Caco-2 (cell line): ENCODE results near the gene SPATA7. TPM values are rescaled to one million over a fixed set of nuclear protein-coding genes. Genes with fewer than 3 reads are reported as not detected.

Experiments
- BruUV-seq: library from RNA; stranded (reverse); fragments of 400-500 nt; replicated peaks from 2 replicates; lab custom pipeline; 2021; lab: Mats Ljungman, UMichigan
- CTCF ChIA-PET: fragments of 300-600 bp; sonication (Branson Sonifier 250); formaldehyde crosslinking; loops from one replicate; lab custom pipeline; 2022; ENCODE audit warnings: antibody characterized with exemption; lab: Charles Lee
- POLR2A ChIA-PET: fragments of 300-600 bp; sonication (Branson Sonifier 250); formaldehyde crosslinking; loops from one replicate; lab custom pipeline; 2022; ENCODE audit warnings: antibody characterized with exemption; lab: Charles Lee
- DNase-seq, 2 experiments: peaks; one replicate each; pipeline versions ENCODE4 v3.0.0 to v3.0.0-alpha.2; 2020 to 2022
- H3K27me3 ChIP-seq: replicated peaks from 2 replicates; pipeline ENCODE4 v1.6.0; 2011; ENCODE audit warnings: low read length; ENCODE audit not compliant: control insufficient read depth, insufficient read depth
- H3K36me3 ChIP-seq: 2 replicates; pipeline ENCODE4 v1.5.1; 2011; ENCODE audit warnings: low read length; ENCODE audit not compliant: control insufficient read depth, insufficient read depth
- H3K4me1 ChIP-seq: fragments of 250-450 bp; sonication (Bioruptor Pico); 2 replicates; pipeline ENCODE4 v1.5.1; 2020; ENCODE audit warnings: mild to moderate bottlenecking
- H3K4me3 ChIP-seq: 2 replicates; pipeline ENCODE4 v1.5.1; 2011; ENCODE audit warnings: low read depth, mild to moderate bottlenecking, control low read depth, low read length
- H3K9me3 ChIP-seq: fragments of 250-450 bp; sonication (Bioruptor Pico); 2 replicates; pipeline ENCODE4 v1.5.1; 2020; ENCODE audit warnings: mild to moderate bottlenecking, moderate library complexity
- H3K27ac Mint-ChIP-seq: one replicate; pipeline ENCODE4 v1.8.0; 2022; ENCODE audit warnings: mixed read lengths; ENCODE audit not compliant: unreplicated experiment
- H3K27me3 Mint-ChIP-seq: one replicate; pipeline ENCODE4 v1.8.0; 2022; ENCODE audit warnings: mixed read lengths; ENCODE audit not compliant: insufficient read depth, unreplicated experiment
- H3K36me3 Mint-ChIP-seq: one replicate; pipeline ENCODE4 v1.8.0; 2022; ENCODE audit warnings: mild to moderate bottlenecking, mixed read lengths; ENCODE audit not compliant: insufficient read depth, unreplicated experiment
- H3K4me1 Mint-ChIP-seq: one replicate; pipeline ENCODE4 v1.8.0; 2022; ENCODE audit warnings: low read depth, mixed read lengths; ENCODE audit not compliant: unreplicated experiment
- H3K4me3 Mint-ChIP-seq: one replicate; pipeline ENCODE4 v1.8.0; 2022; ENCODE audit warnings: mild to moderate bottlenecking, moderate library complexity, mixed read lengths; ENCODE audit not compliant: unreplicated experiment
- H3K9me3 Mint-ChIP-seq: one replicate; pipeline ENCODE4 v1.8.0; 2022; ENCODE audit warnings: mixed read lengths; ENCODE audit not compliant: unreplicated experiment
- CTCF ChIP-seq, 2 experiments: fragments of 200-600 bp in 1 of 2; IDR thresholded peaks; 1 replicate in 1 of 2; 2 replicates in 1 of 2; pipeline versions ENCODE4 v1.5.1 to v1.8.0; 2011 to 2022; ENCODE audit warnings: antibody characterized with exemption in 1 of 2, control low read depth in 1 of 2, inconsistent platforms in 1 of 2, low read depth in 1 of 2, low read length in 1 of 2, mild to moderate bottlenecking in 1 of 2, moderate library complexity in 1 of 2; ENCODE audit not compliant: insufficient read depth in 1 of 2, severe bottlenecking in 1 of 2, unreplicated experiment in 1 of 2
- intact Hi-C: fragments of 100-400 bp; cut with micrococcal nuclease; formaldehyde crosslinking; loops from one replicate; pipeline ENCODE4 v1.10.0; 2022; ENCODE audit not compliant: unreplicated experiment
- total RNA-seq: library from RNA; stranded (reverse); gene quantifications from 2 replicates; pipeline ENCODE4 v1.2.3, GENCODE V29; 2022

The SPATA7 gene
- total RNA-seq, 1 experiment from 2014 or later, result 8.7 TPM

- intact Hi-C loops, result no loop called here
- H3K27me3 ChIP-seq, result no peaks in the 10 kb centered on the region
- no peaks in the 10 kb centered on the region for H3K4me1 ChIP-seq
- H3K27ac Mint-ChIP-seq, result no peak overlapping the region
- no peak overlapping the region for H3K4me3 Mint-ChIP-seq
- peaks cover 8% of the 10 kb centered on the region for H3K36me3 Mint-ChIP-seq
- H3K27me3 Mint-ChIP-seq, result no peaks in the 10 kb centered on the region
- DNase-seq, result peak in 1 of 2 experiments; percentile 42
- peaks cover 15% of the 10 kb centered on the region for H3K9me3 Mint-ChIP-seq
- peak in 1 of 2 experiments; percentile 11 for TF ChIP-seq CTCF (IDR thresholded peaks at IDR 0.05; ENCODE audit: insufficient read depth in 1 of 2, low read depth in 1 of 2, low read length in 1 of 2, severe bottlenecking in 1 of 2, unreplicated experiment in 1 of 2)
- no peaks in the 10 kb centered on the region for H3K4me1 Mint-ChIP-seq
- H3K4me3 ChIP-seq, result no peak overlapping the region
- CTCF ChIA-PET, result interaction anchor here (1.1 kb wide), 1 partner anchor 107 kb away, joined by 3 read pairs; no protein-coding TSS in a partner anchor
- no peaks in the 10 kb centered on the region for H3K36me3 ChIP-seq
- POLR2A ChIA-PET, result no interaction called here
- BruUV-seq, result no TSS peak
- no peaks in the 10 kb centered on the region for H3K9me3 ChIP-seq
Measured at GRCh38 chr14:88452231-88452630, 66.8 kb downstream of the SPATA7 start.

- no peak for DNase-seq
- H3K4me3 ChIP-seq, result no peak overlapping the region
- no peaks in the 10 kb centered on the region for H3K9me3 ChIP-seq
- no peaks in the 10 kb centered on the region for H3K4me1 ChIP-seq
- no peak overlapping the region for H3K27ac Mint-ChIP-seq
- no peaks in the 10 kb centered on the region for H3K4me1 Mint-ChIP-seq
- no peaks in the 10 kb centered on the region for H3K27me3 ChIP-seq
- peaks cover 18% of the 10 kb centered on the region for H3K9me3 Mint-ChIP-seq
- no peak overlapping the region for H3K4me3 Mint-ChIP-seq
- H3K36me3 ChIP-seq, result no peaks in the 10 kb centered on the region
- intact Hi-C loops, result no loop called here
- no peak for TF ChIP-seq CTCF (IDR thresholded peaks at IDR 0.05; ENCODE audit: insufficient read depth in 1 of 2, low read depth in 1 of 2, low read length in 1 of 2, severe bottlenecking in 1 of 2, unreplicated experiment in 1 of 2)
- no peaks in the 10 kb centered on the region for H3K27me3 Mint-ChIP-seq
- POLR2A ChIA-PET, result no interaction called here
- peaks cover 11% of the 10 kb centered on the region for H3K36me3 Mint-ChIP-seq
- CTCF ChIA-PET, result no interaction called here
- BruUV-seq, result no TSS peak
Measured at GRCh38 chr14:88454886-88455285, 69.4 kb downstream of the SPATA7 start.

GRCh38 chr14:88463318-88463717, 77.9 kb downstream of the SPATA7 start:
- Mint-ChIP-seq H3K4me3 (no peak overlapping the region), H3K4me1 (peaks cover 3% of the 10 kb centered on the region), H3K27me3 (no peaks in the 10 kb centered on the region), H3K36me3 (peaks cover 25% of the 10 kb centered on the region), H3K27ac (no peak overlapping the region), H3K9me3 (peaks cover 19% of the 10 kb centered on the region)
- H3K4me3 ChIP-seq, result no peak overlapping the region
- DNase-seq, result peak in 1 of 2 experiments; percentile 37
- no peaks in the 10 kb centered on the region for H3K27me3 ChIP-seq
- H3K9me3 ChIP-seq, result no peaks in the 10 kb centered on the region
- peak; percentile 24 to 40 for TF ChIP-seq CTCF (IDR thresholded peaks at IDR 0.05; ENCODE audit: insufficient read depth in 1 of 2, low read depth in 1 of 2, low read length in 1 of 2, severe bottlenecking in 1 of 2, unreplicated experiment in 1 of 2)
- POLR2A ChIA-PET, result no interaction called here
- intact Hi-C loops, result no loop called here
- BruUV-seq, result no TSS peak
- H3K4me1 ChIP-seq, result peaks cover 4% of the 10 kb centered on the region; the same call in 1 of the 2 replicates
- CTCF ChIA-PET, result interaction anchor here (1.1 kb wide), 1 partner anchor 448 kb away, joined by 3 read pairs; no protein-coding TSS in a partner anchor
- H3K36me3 ChIP-seq, result 0 out of 2 replicates have a peak, but pooled peaks cover 1% of the 10 kb centered on the region
